K562 (cell line): Measurements from ENCODE around the gene CPA2. TPM values are rescaled to one million over a fixed set of nuclear protein-coding genes. Genes with fewer than 3 reads are reported as not detected.
A peak's percentile ranks its signal among the peaks of the same experiment; 100 is the strongest.
"Not testable (repeated sequence)": the region's sequence is repeated elsewhere in the genome, so short reads cannot be mapped to it uniquely, and the experiment has no call there.

Source experiments
- ATAC-seq: fragments of 200-7000 bp; cut with Tn5 transposase; 3 replicates; pipeline ENCODE4 v1.9.1; 2020; ENCODE audit warnings: moderate library complexity
- BruUV-seq: library from RNA; stranded (reverse); fragments of 400-500 nt; replicated peaks from 2 replicates; lab custom pipeline; 2021; lab: Mats Ljungman, UMichigan
- CTCF ChIA-PET: fragments of 300-600 bp; formaldehyde crosslinking; extraction: SDS; loops from one replicate; lab custom pipeline; 2021; ENCODE audit warnings: low intra/inter-chr PET ratio; lab: Yijun Ruan, JAX
- POLR2A ChIA-PET: fragments of 300-600, 350-650 bp; sonication (Branson Sonifier 250); formaldehyde crosslinking; extraction: SDS; loops from one replicate; lab custom pipeline; 2021; ENCODE audit warnings: antibody characterized with exemption, inconsistent platforms; lab: Yijun Ruan, JAX
- DNase-seq, 4 experiments: peaks; one replicate each; pipeline versions ENCODE4 v3.0.0 to v3.0.0-alpha.2; 2011 to 2018; ENCODE audit warnings: low spot score in 3 of 4, mixed read lengths in 3 of 4; ENCODE audit errors: extremely low read depth in 1 of 4
- FAIRE-seq: peaks from 2 replicates; lab custom pipeline; 2011; peaks lifted over from hg19 to GRCh38; lab: Jason Lieb, UNC
- H2AFZ ChIP-seq: 2 replicates; pipeline ENCODE4 v1.6.0; 2011; ENCODE audit warnings: low read depth, low read length, control low read depth, inconsistent platforms
- H3K27ac ChIP-seq: fragments of 200-600 bp; 3 replicates; pipeline ENCODE4 v1.8.0; 2011; ENCODE audit warnings: low read depth, mild to moderate bottlenecking, control low read depth, inconsistent platforms, low read length, moderate library complexity, mixed read lengths; ENCODE audit errors: extremely low read depth
- H3K27me3 ChIP-seq, 2 experiments: fragments of 300-600 bp in 1 of 2; 2 replicates in 1 of 2; 3 replicates in 1 of 2; pipeline versions ENCODE4 v1.6.0 to v1.8.0; 2011; ENCODE audit warnings: inconsistent platforms in 2 of 2, low read length in 2 of 2, mild to moderate bottlenecking in 1 of 2, mixed read lengths in 1 of 2, moderate library complexity in 1 of 2; ENCODE audit not compliant: control insufficient read depth in 2 of 2, insufficient read depth in 2 of 2
- H3K36me3 ChIP-seq: fragments of 300-600 bp; 3 replicates; pipeline ENCODE4 v1.8.0; 2011; ENCODE audit warnings: mild to moderate bottlenecking, low read length, inconsistent platforms; ENCODE audit not compliant: control insufficient read depth, insufficient read depth
- H3K4me1 ChIP-seq, 2 experiments: fragments of 200-600 bp in 1 of 2; replicated peaks in 1 of 2; 2 replicates in 1 of 2; 3 replicates in 1 of 2; pipeline versions ENCODE4 v1.5.1 to v1.8.0; 2011; ENCODE audit warnings: inconsistent platforms in 2 of 2, low read length in 2 of 2, mild to moderate bottlenecking in 1 of 2, mixed read lengths in 1 of 2, moderate library complexity in 1 of 2; ENCODE audit not compliant: control insufficient read depth in 2 of 2, insufficient read depth in 2 of 2
- H3K4me2 ChIP-seq: 2 replicates; pipeline ENCODE4 v1.6.1; 2011; ENCODE audit warnings: low read length, control low read depth, inconsistent platforms, mixed read lengths; ENCODE audit not compliant: insufficient read depth
- H3K4me3 ChIP-seq: fragments of 200-600 bp; sonication (generic), shearing (Covaris generic); 2 replicates; pipeline ENCODE4 v1.5.1; 2016; ENCODE audit warnings: control low read depth, inconsistent platforms
- H3K79me2 ChIP-seq: fragments of 200-600 bp; 3 replicates; pipeline ENCODE4 v1.8.0; 2011; ENCODE audit warnings: low read length, inconsistent platforms; ENCODE audit not compliant: control insufficient read depth, insufficient read depth
- H3K9ac ChIP-seq, 2 experiments: 2 replicates each; pipeline versions ENCODE4 v1.6.0 to v1.6.1; 2011; ENCODE audit warnings: low read depth in 2 of 2, low read length in 2 of 2, control low read depth in 1 of 2, inconsistent platforms in 1 of 2, mild to moderate bottlenecking in 1 of 2, mixed read lengths in 1 of 2; ENCODE audit not compliant: insufficient read depth in 1 of 2
- H3K9me1 ChIP-seq: one replicate; pipeline ENCODE4 v1.6.0; 2011; ENCODE audit warnings: inconsistent platforms, mild to moderate bottlenecking, low read length, moderate library complexity; ENCODE audit not compliant: control insufficient read depth, insufficient read depth
- H3K9me3 ChIP-seq: replicated peaks from 2 replicates; pipeline ENCODE4 v1.5.1; 2011; ENCODE audit warnings: low read depth, low read length, inconsistent platforms; ENCODE audit not compliant: control insufficient read depth, insufficient read depth
- H4K20me1 ChIP-seq: replicated peaks from 2 replicates; pipeline ENCODE4 v1.6.1; 2011; ENCODE audit warnings: low read length, inconsistent platforms, mixed read lengths; ENCODE audit not compliant: control insufficient read depth, insufficient read depth
- NRF1 ChIP-seq, 2 experiments: fragments of 450-650 bp; IDR thresholded peaks in 1 of 2; conservative IDR thresholded peaks in 1 of 2; 2 replicates each; pipeline ENCODE4 v1.6.1; 2014; ENCODE audit warnings: mild to moderate bottlenecking in 2 of 2
- TAF1 ChIP-seq: IDR thresholded peaks from 2 replicates; pipeline ENCODE4 v1.6.1; 2011; ENCODE audit warnings: mild to moderate bottlenecking, low read length, moderate library complexity; ENCODE audit not compliant: insufficient read depth, control insufficient read depth, severe bottlenecking; ENCODE audit errors: extremely low read depth
- WGBS: fragments of 100-300 bp; shearing (Covaris generic); methylation state at CpG from one replicate; pipeline ENCODE4 v1.1.6; 2016; ENCODE audit warnings: low coverage, mixed read lengths; ENCODE audit not compliant: insufficient coverage; ENCODE audit errors: missing lambda C conversion rate; 5-methylcytosine and 5-hydroxymethylcytosine counted together
- in situ Hi-C: fragments of 300-500 bp; cut with MboI; formaldehyde crosslinking; loops from 4 replicates; pipeline ENCODE4 v1.15.0; 2018; ENCODE audit warnings: inconsistent platforms, mixed read lengths
- intact Hi-C: fragments of 100-400 bp; cut with micrococcal nuclease; formaldehyde crosslinking; loops from 2 replicates; pipeline ENCODE4 v1.14.2; 2022
- polyA plus RNA-seq, 8 experiments: library from polyadenylated mRNA; depleted of rRNA in 4 of 8; stranded (reverse) in 5 of 8; unstranded in 3 of 8; fragments of >200 nt; fragmentation: Nextera tagmentation in 2 of 8; fragmentation: Illumina TruSeq in 1 of 8; extraction: Ambion mirVana in 2 of 8; extraction: Trizol in 1 of 8; gene quantifications; 2 replicates each; pipeline versions ENCODE4 v1.2.1 to v1.2.3, GENCODE V29; 2011 to 2014; ENCODE audit warnings: inconsistent platforms in 1 of 8, missing spikeins in 1 of 8
- total RNA-seq, 7 experiments: library from RNA; depleted of rRNA in 6 of 7; stranded (reverse); fragments of >200 nt in 6 of 7; fragmentation: Illumina TruSeq in 2 of 7; extraction: Trizol in 2 of 7; gene quantifications; 2 replicates each; pipeline versions ENCODE4 v1.2.1 to v1.2.3, GENCODE V29; 2011 to 2021; ENCODE audit warnings: low replicate concordance in 1 of 7
- TF ChIP-seq, protein P1 (sequence below): sonication (generic); formaldehyde crosslinking; IDR thresholded peaks from 2 replicates; pipeline ENCODE4 v1.8.0; 2022; ENCODE audit warnings: mild to moderate bottlenecking, low read depth, missing genetic modification reagents

The CPA2 gene
- total and polyA plus RNA-seq, 9 of the 15 experiments (the other 6 are each of a cell fraction or from before 2014, with no cell fraction given): 0.04 to 0.84 (median 0.09) TPM; not detected in 4

DNA sequence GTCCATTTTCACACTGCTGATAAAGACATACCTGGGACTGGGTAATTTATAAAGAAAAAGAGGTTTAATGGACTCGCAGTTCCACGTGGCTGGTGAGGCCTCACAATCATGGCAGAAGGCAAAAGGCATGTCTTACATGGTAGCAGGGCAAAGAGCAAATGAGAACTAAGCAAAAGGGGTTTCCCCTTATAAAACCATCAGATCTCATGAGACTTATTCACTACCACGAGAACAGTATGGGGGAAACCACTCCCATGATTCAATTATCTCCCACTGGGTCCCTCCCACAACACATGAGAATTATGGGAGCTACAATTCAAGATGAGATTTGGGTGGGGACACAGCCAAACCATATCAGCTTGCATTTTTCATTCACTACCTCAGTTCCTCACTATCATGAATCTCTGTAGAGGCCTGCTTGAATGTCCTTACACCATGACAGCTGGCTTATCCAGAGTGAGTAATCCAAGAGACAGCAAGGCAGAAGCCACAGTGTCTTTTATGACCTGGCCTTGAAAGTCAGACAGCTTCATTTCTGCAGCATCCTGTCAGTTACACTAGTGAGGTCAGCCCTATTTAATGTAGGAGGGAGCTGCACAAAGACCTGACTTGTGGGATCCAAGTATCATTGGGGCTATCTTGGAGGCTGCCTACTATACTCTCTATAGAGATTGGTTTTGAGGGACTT is 55.0 kb downstream of the CPA2 start:
- BruUV-seq, intact Hi-C loops, FAIRE-seq: not testable (repeated sequence)

DNA sequence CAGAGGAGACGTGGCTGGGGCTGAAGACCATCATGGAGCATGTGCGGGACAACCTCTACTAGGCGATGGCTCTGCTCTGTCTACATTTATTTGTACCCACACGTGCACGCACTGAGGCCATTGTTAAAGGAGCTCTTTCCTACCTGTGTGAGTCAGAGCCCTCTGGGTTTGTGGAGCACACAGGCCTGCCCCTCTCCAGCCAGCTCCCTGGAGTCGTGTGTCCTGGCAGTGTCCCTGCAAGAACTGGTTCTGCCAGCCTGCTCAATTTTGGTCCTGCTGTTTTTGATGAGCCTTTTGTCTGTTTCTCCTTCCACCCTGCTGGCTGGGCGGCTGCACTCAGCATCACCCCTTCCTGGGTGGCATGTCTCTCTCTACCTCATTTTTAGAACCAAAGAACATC is 56.0 kb downstream of the CPA2 start:
- WGBS: 3% methylated on average over 7 of the region's 7 CpGs
- POLR2A ChIA-PET: interaction anchor here (1.3 to 1.5 kb wide), 2 partner anchors 12 to 16 kb away, joined by 4 to 6 read pairs; no protein-coding TSS in a partner anchor
- Histone ChIP-seq H3K4me1 (no peaks in the 10 kb centered on the region), H3K4me2 (no peak overlapping the region), H3K4me3 (no peak overlapping the region), H3K36me3 (no peaks in the 10 kb centered on the region), H3K79me2 (no peaks in the 10 kb centered on the region), H3K9ac (no peak overlapping the region), H3K9me1 (no peaks in the 10 kb centered on the region), H3K9me3 (no peaks in the 10 kb centered on the region; the same call in 1 of the 2 replicates), H4K20me1 (no peaks in the 10 kb centered on the region), H3K27ac (no peak overlapping the region), H2AFZ (no peak overlapping the region), H3K27me3 (peaks cover 26 to 47% of the 10 kb centered on the region in 2 experiments; a peak in 4 of 5 replicates)
- no peak for ATAC-seq
- no TSS peak for BruUV-seq
- intact Hi-C loops: no loop called here
- CTCF ChIA-PET: no interaction called here
- TF ChIP-seq TAF1: no peak
- peak in 1 of 2 experiments; percentile 12; a peak in 2 of 4 replicates for TF ChIP-seq NRF1 (conservative IDR thresholded peaks at IDR 0.05 in 1 of 2, IDR thresholded peaks at IDR 0.05 in 1 of 2)
- TF ChIP-seq, protein P1, sequence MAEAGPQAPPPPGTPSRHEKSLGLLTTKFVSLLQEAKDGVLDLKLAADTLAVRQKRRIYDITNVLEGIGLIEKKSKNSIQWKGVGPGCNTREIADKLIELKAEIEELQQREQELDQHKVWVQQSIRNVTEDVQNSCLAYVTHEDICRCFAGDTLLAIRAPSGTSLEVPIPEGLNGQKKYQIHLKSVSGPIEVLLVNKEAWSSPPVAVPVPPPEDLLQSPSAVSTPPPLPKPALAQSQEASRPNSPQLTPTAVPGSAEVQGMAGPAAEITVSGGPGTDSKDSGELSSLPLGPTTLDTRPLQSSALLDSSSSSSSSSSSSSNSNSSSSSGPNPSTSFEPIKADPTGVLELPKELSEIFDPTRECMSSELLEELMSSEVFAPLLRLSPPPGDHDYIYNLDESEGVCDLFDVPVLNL: no peak
- no peak for FAIRE-seq
- no peak for DNase-seq
- in situ Hi-C loops: no loop called here

More for the DNA sequence above, 55.0 kb downstream of the CPA2 start:
- H3K9ac ChIP-seq, H3K4me1 ChIP-seq, H3K4me3 ChIP-seq, H3K4me2 ChIP-seq, H3K9me1 ChIP-seq, H3K27ac ChIP-seq, ATAC-seq, CTCF ChIA-PET, H3K9me3 ChIP-seq, H2AFZ ChIP-seq, DNase-seq, H4K20me1 ChIP-seq, H3K79me2 ChIP-seq, H3K36me3 ChIP-seq, in situ Hi-C loops: not testable (repeated sequence)
- POLR2A ChIA-PET: interaction anchor here (0.9 to 1.5 kb wide), 4 partner anchors 12 to 58 kb away, joined by 3 to 6 read pairs (median 4); no protein-coding TSS in a partner anchor
- WGBS: 2% methylated on average over 3 of the region's 3 CpGs
- peaks cover 31 to 51% of the 10 kb centered on the region in 2 experiments; a peak in 4 of 5 replicates for H3K27me3 ChIP-seq
